ENCODE measurements around the gene COL20A1.
"Not testable (repeated sequence)": the region's sequence is repeated elsewhere in the genome, so short reads cannot be mapped to it uniquely, and the experiment has no call there.

COL20A1 gene

GRCh38 chr20:63322933-63323273, 29.9 kb downstream of the COL20A1 start:
- DNase-seq = no peak

GRCh38 chr20:63323357-63323981, 30.5 kb downstream of the COL20A1 start:
- no peak for DNase-seq

- no peak for DNase-seq
Observed at GRCh38 chr20:63325021-63325471, 32.1 kb downstream of the COL20A1 start.

- DNase-seq = no peak
Observed at GRCh38 chr20:63325554-63326313, 32.7 kb downstream of the COL20A1 start.

GRCh38 chr20:63326314-63327230, 33.6 kb downstream of the COL20A1 start:
- DNase-seq = no peak

GRCh38 chr20:63327231-63327745, 34.3 kb downstream of the COL20A1 start:
- no peak for DNase-seq

- DNase-seq = no peak
Observed at GRCh38 chr20:63328026-63328700, 35.2 kb downstream of the COL20A1 start.

- no peak for DNase-seq
Observed at GRCh38 chr20:63328718-63329275, 35.8 kb downstream of the COL20A1 start.

- DNase-seq = no peak
Observed at GRCh38 chr20:63329331-63330083, 36.5 kb downstream of the COL20A1 start.

- DNase-seq = no peak
Observed at GRCh38 chr20:63330084-63330760, 37.2 kb downstream of the COL20A1 start.

- DNase-seq = no peak
Observed at GRCh38 chr20:63330940-63331339, 38.0 kb downstream of the COL20A1 start.

- DNase-seq = no peak
Observed at GRCh38 chr20:63331741-63332400, 38.9 kb downstream of the COL20A1 start.

- DNase-seq = no peak
Observed at GRCh38 chr20:63332488-63333240, 39.7 kb downstream of the COL20A1 start.

GRCh38 chr20:63333241-63333836, 40.4 kb downstream of the COL20A1 start:
- DNase-seq = no peak

GRCh38 chr20:63334356-63334755, 41.4 kb downstream of the COL20A1 start:
- no peak for DNase-seq

- DNase-seq = not testable (repeated sequence)
Observed at GRCh38 chr20:63335060-63335459, 42.1 kb downstream of the COL20A1 start.

GRCh38 chr20:63335711-63336110, 42.7 kb downstream of the COL20A1 start:
- no peak for DNase-seq

GRCh38 chr20:63336232-63336752, 43.3 kb downstream of the COL20A1 start:
- no peak for DNase-seq

Data from NCI-H345 (cell line).